Ovary (tissue), 9 donors: ENCODE measurements around the gene GNAT2. TPM values are rescaled to one million over a fixed set of nuclear protein-coding genes. Genes with fewer than 3 reads are reported as not detected.

Experiments
- DNase-seq, 5 donors: peaks; one replicate each; pipeline ENCODE4 v3.0.0-alpha.2; 2019 to 2020
- H3K27ac ChIP-seq, 2 donors: fragments of 200-600 bp; one replicate each; pipeline versions ENCODE4 v1.5.1 to v1.8.0; 2019 to 2022
- H3K27me3 ChIP-seq: fragments of 200-600 bp; one replicate; pipeline ENCODE4 v1.8.0; 2022
- H3K36me3 ChIP-seq: fragments of 200-600 bp; sonication (generic); one replicate; pipeline ENCODE4 v1.5.1; 2019
- H3K4me1 ChIP-seq: one replicate; pipeline ENCODE4 v1.8.1; 2013; ENCODE audit warnings: mild to moderate bottlenecking, moderate library complexity; ENCODE audit not compliant: insufficient read depth
- H3K4me3 ChIP-seq: fragments of 200-600 bp; sonication (generic); one replicate; pipeline ENCODE4 v1.5.1; 2017
- H3K9me3 ChIP-seq, 2 donors: fragments of 200-600 bp in 1 of 2; sonication (generic) in 1 of 2; one replicate each; pipeline versions ENCODE4 v1.5.1 to v1.8.1; 2013 to 2019; ENCODE audit warnings: mild to moderate bottlenecking in 1 of 2, moderate library complexity in 1 of 2
- EP300 ChIP-seq: sonication (generic); formaldehyde crosslinking; IDR thresholded peaks from one replicate; pipeline ENCODE4 v1.6.1; 2017; ENCODE audit warnings: antibody characterized with exemption
- POLR2A ChIP-seq: fragments of 450-650 bp; IDR thresholded peaks from one replicate; pipeline ENCODE4 v1.6.1; 2017; ENCODE audit warnings: antibody characterized with exemption, mild to moderate bottlenecking, moderate library complexity
- WGBS, 3 donors: extraction: QIAGEN DNeasy Blood & Tissue Kit in 1 of 3; methylation state at CpG; one replicate each; pipeline versions ENCODE4 v1.1.5 to v1.1.7; 2013 to 2017; 5-methylcytosine and 5-hydroxymethylcytosine counted together
- intact Hi-C, 4 donors: fragments of 100-400 bp; cut with DNase I; formaldehyde crosslinking; loops; one replicate each; pipeline versions ENCODE4 v1.11.0 to v1.15.1; 2022 to 2023
- polyA plus RNA-seq, 2 donors: library from polyadenylated mRNA; stranded (reverse); fragments of 200-250 nt in 1 of 2; fragments of 350-450 nt in 1 of 2; fragmentation: Illumina TruSeq in 1 of 2; extraction: RNeasy Lipid Tissue Mini Kit (QIAGEN cat#74804) in 1 of 2; gene quantifications; one replicate each; pipeline ENCODE4 v1.2.3, GENCODE V29; 2013 to 2014
- total RNA-seq, 7 donors: library from RNA; depleted of rRNA in 2 of 7; stranded (reverse); fragments of >200 nt in 2 of 7; fragmentation: NEBNext Ultra II Directional in 3 of 7; extraction: Animal tissue kit (Norgen Biotek cat#: 25700) in 3 of 7; gene quantifications; one replicate each; pipeline versions ENCODE4 v1.1.0 to v1.2.4, GENCODE V29; 2016 to 2023
- TF ChIP-seq, protein P1 (sequence below), 3 donors: fragments of 450-650 bp in 2 of 3; fragments of 200-600 bp in 1 of 3; IDR thresholded peaks; one replicate each; pipeline versions ENCODE4 v1.5.1 to v1.8.0; 2016 to 2022; ENCODE audit warnings: antibody characterized with exemption in 3 of 3, mild to moderate bottlenecking in 1 of 3
- donor health status: DM: no; HTN: no; CAD: no; lungs with moderate emphysema.
- donor health status: DM: no; HTN: no; CAD: no.
- donor health status: Bipolar disorder and iron deficiency.
- donor health status: DM: yes; HTN: yes; CAD: no.
- donor health status: DM: no; HTN: no; CAD: no.
- donor health status: DM: yes; HTN: yes; CAD: no.

Gene GNAT2
- total and polyA plus RNA-seq, 9 donors: not detected

DNA sequence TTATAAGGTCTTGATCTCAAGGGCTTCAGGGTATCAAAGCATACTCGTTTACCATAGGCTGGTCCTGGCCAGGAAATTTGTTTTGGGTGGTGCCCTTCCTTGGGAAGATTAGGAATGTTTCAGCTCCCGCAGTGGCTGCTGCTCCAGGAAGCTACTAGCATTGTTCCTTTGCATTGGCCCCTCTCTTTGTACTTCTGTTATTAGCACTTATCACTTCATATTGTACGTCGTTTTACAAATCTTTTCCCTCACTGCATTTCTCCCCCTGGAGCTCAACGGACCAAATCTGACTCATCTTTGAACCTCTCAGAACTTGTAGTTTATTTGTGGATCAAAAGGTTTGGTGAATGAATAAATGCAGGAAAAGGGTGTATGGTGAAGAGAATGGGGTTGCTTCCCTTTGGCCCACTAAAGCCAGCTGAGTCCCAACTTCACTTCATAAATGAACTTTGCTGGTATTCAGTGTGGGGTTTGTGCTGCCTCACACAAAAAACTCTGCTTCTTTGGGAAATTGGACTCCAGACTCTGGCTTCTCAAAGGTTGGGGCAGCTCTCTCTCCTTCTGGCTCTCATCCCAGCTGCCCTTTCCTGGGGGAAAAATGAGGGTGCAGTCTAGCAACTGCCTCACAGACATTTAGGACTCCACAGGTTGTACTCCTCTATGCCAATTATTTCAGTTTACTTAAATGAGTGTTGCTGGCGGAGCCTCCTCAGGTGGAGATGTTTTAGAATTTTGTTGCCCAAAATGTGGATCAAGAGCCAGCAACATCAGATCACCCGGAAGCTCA, 5.9 kb downstream of the GNAT2 start:
- intact Hi-C loops: no loop called here
- no peaks in the 10 kb centered on the region for H3K36me3 ChIP-seq
- H3K4me3 ChIP-seq: no peak overlapping the region
- TF ChIP-seq, protein P1, sequence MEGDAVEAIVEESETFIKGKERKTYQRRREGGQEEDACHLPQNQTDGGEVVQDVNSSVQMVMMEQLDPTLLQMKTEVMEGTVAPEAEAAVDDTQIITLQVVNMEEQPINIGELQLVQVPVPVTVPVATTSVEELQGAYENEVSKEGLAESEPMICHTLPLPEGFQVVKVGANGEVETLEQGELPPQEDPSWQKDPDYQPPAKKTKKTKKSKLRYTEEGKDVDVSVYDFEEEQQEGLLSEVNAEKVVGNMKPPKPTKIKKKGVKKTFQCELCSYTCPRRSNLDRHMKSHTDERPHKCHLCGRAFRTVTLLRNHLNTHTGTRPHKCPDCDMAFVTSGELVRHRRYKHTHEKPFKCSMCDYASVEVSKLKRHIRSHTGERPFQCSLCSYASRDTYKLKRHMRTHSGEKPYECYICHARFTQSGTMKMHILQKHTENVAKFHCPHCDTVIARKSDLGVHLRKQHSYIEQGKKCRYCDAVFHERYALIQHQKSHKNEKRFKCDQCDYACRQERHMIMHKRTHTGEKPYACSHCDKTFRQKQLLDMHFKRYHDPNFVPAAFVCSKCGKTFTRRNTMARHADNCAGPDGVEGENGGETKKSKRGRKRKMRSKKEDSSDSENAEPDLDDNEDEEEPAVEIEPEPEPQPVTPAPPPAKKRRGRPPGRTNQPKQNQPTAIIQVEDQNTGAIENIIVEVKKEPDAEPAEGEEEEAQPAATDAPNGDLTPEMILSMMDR (IDR thresholded peaks at IDR 0.05): no peak
- TF ChIP-seq EP300: no peak
- no peak for TF ChIP-seq POLR2A
- no peak for DNase-seq
- no peaks in the 10 kb centered on the region for H3K4me1 ChIP-seq
- no peaks in the 10 kb centered on the region for H3K9me3 ChIP-seq
- WGBS, 3 donors: 39 to 53% (median 39%) methylated on average over 7 of the region's 7 CpGs
- no peak overlapping the region for H3K27ac ChIP-seq
- H3K27me3 ChIP-seq: no peaks in the 10 kb centered on the region

DNA sequence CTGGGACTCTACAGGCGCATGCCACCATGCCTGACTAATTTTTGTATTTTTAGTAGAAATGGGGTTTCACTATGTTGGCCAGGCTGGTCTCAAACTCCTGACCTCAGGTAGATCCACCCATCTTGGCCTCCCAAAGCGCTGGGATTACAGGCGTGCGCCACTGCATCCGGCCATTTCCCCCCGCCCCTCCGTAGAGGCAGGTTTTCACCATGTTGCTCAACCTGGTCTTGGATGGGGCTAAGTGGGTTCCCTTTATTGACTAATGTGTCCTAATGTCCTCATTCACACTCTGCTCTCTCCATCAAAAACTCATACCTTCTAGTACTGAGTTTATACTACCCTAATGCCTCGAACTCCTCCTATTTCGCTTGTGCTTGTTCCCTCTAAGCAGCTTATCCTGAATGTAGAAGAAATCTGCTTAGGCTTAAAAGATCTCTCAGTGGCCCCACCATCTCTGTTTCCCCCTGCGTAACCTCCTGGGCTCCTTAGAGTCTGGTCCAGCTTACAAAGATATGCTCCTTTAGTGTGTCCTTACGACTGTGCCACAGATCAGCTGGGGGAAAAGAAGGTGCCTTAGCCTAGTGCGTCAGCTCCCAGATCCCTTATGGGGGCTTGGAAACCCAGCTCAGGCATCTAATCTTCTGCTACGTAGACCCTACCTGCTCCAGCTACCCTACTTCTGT, 8.0 kb downstream of the GNAT2 start:
- H3K27me3 ChIP-seq: no peaks in the 10 kb centered on the region
- no peaks in the 10 kb centered on the region for H3K9me3 ChIP-seq
- intact Hi-C loops: no loop called here
- H3K36me3 ChIP-seq: no peaks in the 10 kb centered on the region
- DNase-seq: no peak
- H3K27ac ChIP-seq: no peak overlapping the region
- no peak overlapping the region for H3K4me3 ChIP-seq
- WGBS, 3 donors: 93 to 96% (median 94%) methylated on average over 13 of the region's 13 CpGs
- no peak for TF ChIP-seq POLR2A
- TF ChIP-seq, protein P1 (IDR thresholded peaks at IDR 0.05): no peak
- TF ChIP-seq EP300: no peak
- no peaks in the 10 kb centered on the region for H3K4me1 ChIP-seq

DNA sequence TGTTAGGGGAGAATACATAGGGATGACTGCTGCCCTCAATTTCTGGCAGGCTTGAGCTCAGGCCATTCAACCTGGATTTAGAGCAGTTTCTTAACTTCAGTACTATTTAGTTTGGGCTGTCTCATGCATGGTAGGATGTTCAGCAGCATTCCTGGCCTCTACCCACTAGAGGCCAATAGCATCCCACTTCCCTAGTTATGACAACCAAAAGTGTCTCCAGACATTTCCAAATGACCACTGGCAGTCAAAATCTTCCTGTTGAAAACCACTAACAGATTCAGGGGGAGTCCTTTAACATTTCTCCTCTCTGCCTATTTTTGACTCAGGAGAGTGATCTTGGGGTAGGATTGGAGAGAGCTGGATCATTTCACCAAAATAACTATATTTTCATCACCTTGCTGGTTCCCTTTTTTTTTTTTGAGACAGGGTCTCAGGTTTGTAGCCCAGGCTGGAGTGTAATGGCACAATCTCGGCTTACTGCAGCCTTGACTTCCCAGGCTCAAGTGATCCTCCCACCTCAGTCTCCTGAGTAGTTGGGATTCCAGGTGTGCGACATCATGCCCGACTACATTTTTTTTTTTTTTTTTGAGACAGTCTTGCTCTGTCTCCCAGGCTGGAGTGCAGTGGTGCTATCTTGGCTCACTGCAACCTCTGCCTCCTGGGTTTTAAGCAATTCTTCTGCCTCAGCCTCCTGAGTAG, 8.7 kb downstream of the GNAT2 start:
- no peaks in the 10 kb centered on the region for H3K36me3 ChIP-seq
- no peak overlapping the region for H3K27ac ChIP-seq
- no peaks in the 10 kb centered on the region for H3K4me1 ChIP-seq
- intact Hi-C loops: no loop called here
- no peaks in the 10 kb centered on the region for H3K27me3 ChIP-seq
- DNase-seq: no peak
- no peak overlapping the region for H3K4me3 ChIP-seq
- 20 to 35% (median 22%) methylated on average over 3 of the region's 3 CpGs for WGBS, 3 donors
- H3K9me3 ChIP-seq: no peaks in the 10 kb centered on the region
- no peak for TF ChIP-seq POLR2A
- TF ChIP-seq, protein P1 (IDR thresholded peaks at IDR 0.05): no peak

DNA sequence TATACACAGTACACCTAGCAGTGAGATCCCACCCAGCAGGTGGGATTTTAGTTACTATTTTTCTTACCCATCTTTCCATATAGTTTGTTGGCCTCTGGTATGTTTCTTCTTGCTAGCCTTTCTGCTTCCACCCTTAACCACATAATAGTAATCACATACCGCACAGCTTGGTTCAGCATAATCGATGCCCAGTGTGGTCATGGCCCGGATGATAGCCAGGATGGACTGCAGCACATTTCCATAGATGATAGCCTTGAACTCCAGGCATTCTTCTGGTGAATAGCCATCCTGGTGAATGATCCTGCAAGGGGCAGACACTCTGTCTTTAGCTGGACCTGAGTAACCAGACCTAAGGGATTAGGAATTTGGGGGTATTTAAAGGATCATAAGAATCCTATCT, 9.5 kb downstream of the GNAT2 start:
- no peaks in the 10 kb centered on the region for H3K27me3 ChIP-seq
- H3K4me1 ChIP-seq: no peaks in the 10 kb centered on the region
- no peak overlapping the region for H3K27ac ChIP-seq
- no peak for TF ChIP-seq POLR2A
- TF ChIP-seq, protein P1 (IDR thresholded peaks at IDR 0.05): no peak
- TF ChIP-seq EP300: no peak
- WGBS, 3 donors: 85 to 90% (median 86%) methylated on average over 3 of the region's 3 CpGs
- intact Hi-C loops: no loop called here
- DNase-seq: no peak
- no peaks in the 10 kb centered on the region for H3K9me3 ChIP-seq
- no peaks in the 10 kb centered on the region for H3K36me3 ChIP-seq
- no peak overlapping the region for H3K4me3 ChIP-seq
